Measurements from ENCODE around the gene VPS13C.

Gene VPS13C

DNA sequence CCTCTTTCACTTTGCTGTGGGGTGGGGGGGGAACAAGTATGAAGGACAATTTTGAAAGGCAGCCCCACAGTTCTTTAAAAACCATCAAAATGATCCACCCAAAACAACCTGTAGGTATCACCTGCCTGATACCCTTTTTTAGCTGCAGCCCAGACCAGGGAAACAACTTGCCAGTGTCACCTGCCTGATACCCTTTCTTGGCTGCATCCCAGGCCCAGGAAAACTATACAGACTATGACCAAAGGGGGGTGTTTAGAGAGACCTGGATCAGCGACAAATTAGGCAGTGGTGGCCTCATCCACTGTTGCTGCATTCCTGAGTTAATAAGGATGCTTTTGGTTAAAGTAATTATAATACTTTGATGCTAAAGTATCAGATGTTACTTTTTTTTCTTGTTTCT, 122.0 kb downstream of the VPS13C start:
- DNase-seq (ENCODE audit: low spot score): no peak

DNA sequence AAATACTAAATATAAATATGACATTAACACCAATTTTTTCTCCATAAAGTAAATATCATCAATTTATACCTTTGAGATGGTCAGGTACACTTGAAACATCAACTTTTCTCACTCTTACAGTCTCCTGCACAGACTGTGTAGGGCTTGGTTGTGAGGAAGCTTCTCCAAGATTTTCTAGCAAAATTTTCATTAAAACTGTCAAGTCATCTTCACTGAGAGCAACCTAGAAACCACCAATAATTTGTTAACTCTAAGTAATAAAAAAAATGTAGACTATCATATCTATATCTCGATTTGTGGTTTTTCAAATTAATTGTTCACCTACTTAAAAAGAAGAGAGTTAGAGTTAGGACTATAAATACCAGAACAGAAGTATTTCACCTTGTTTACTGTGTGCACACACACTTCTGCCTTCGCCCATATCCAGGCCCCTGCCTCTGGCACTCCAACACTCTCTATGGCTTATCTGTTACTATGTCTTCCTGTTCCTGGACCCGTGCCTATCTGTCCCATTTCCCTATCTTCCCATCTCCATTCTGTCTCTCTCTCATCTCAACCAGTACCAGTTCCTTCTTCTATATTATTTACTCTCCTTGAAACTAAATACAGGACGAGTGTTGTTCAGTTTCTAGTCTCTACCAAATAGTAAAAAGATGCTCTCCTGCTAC, 123.6 kb downstream of the VPS13C start:
- no peak for DNase-seq (ENCODE audit: low spot score)

DNA sequence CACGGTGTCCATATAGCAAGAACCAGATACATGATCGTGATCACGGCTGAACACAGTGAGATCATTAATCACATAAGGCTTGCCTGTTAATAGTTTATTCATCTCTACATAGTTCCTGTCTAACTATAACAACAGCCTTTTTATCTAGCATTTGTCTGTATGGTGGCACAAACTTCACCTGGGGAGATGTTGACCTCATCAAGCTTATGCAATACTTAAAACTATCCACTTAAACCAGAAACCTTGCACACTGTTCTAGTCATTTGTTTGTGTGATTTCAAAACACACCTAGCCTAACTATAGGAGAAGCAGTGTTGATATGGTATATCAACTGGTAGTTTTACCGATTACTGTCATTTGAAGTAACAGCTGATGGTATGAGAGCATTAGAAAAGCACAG, 124.8 kb downstream of the VPS13C start:
- no peak for DNase-seq (ENCODE audit: low spot score)

DNA sequence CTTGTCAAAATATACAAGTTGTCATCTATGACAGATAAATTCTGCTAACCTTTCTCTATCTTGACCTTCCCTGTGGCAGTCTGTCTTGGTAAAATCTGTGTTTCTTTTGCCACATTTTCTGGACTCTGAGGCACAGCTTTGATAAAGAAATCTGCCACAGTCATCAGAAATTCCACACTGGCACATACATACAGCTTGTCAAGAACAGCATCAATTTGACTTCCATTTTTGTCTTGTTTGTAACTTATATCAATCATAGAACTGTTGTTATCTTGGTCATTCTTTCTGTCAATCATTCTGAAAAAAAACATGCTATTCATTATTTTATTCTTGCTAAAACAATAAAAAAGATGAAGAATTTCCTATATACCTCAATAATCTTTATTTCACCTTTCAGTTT, 130.8 kb downstream of the VPS13C start:
- DNase-seq (ENCODE audit: low spot score): no peak

- DNase-seq (ENCODE audit: low spot score): no peak
These were observed 137.1 kb downstream of the VPS13C start for GRCh38 chr15:61923173-61923572.

DNA sequence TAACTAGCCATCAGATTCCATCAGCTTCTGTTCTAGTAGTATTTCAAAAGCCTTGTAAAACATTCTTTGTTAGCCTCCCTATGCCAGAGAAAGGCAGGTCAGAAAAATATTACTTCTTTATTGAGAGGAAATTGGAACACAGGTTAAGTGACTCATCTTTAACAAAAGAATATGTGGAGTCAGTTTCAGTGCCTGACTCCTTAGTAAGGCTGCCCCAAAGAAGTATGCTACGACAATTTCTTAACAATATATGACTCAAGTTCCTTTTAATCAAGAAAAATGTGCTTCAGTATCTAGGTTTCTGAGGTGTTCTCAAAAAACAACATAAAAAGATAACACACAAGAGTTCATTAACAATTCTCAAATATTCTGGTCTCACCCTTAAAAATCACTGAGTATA, 139.2 kb downstream of the VPS13C start:
- DNase-seq (ENCODE audit: low spot score): no peak

- DNase-seq (ENCODE audit: low spot score): no peak
These were observed 142.8 kb downstream of the VPS13C start for GRCh38 chr15:61917457-61917856.

DNA sequence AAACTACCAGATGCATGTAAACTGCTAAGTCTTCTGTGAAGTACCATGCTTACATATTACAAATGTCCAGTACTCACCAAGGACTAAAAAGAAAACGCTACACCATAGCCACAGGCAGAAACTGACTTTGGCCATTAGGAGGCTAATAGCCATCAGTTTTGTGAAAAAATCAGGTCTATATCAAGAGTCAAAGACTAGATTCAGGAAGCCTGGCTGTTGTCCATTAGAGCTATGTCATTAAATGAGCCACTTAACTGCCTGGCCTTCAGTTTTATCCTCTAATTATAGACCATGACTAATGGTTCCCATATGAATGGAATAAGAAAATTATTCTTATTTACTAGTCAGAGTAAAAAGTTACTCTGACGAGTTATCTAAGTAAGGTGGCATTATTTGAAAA, 144.1 kb downstream of the VPS13C start:
- DNase-seq (ENCODE audit: low spot score): no peak

DNA sequence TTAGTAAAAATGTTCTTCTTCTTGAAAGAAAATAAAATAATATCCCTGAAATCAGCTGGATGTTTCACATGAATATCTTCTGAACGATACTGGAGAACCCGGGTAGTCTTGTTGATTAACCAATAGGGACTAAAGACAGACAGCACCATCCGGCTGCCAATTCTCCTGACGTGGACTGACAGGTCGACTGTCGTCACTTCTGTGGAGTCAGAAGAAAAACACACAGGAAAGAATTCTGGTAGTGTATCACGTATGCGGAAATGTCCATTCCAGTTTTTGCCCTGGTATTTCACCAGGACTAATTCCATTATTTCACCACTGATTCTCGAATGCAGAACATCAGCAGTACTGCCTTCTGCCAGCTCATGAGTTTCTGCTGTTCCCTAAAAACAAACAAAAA, 144.6 kb downstream of the VPS13C start:
- no peak for DNase-seq (ENCODE audit: low spot score)

DNA sequence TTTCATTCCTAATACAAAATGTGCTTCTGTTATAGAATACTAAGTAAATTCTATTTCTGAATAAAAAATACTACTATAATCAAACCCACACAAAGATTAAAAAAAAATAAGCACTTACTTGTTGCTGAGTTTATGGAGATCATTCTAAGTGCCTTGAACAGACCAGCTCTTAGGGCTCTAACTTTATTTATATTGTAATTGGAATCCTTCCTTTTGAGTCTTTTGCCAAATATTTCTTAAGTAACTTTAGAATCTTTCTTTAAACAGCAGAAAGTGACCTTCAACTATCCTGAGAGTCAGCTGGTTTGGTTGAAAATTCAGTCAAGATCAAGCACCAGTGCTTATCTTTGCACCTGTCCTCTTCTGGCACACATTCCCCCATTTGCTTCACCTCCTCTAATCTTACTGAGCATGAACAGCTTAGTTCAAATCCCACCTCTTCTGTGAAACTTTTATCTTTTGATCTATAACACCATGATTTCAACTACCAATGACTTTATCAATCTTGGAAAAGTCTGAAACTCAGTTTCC, 149.3 kb downstream of the VPS13C start:
- no peak for DNase-seq (ENCODE audit: low spot score)

DNA sequence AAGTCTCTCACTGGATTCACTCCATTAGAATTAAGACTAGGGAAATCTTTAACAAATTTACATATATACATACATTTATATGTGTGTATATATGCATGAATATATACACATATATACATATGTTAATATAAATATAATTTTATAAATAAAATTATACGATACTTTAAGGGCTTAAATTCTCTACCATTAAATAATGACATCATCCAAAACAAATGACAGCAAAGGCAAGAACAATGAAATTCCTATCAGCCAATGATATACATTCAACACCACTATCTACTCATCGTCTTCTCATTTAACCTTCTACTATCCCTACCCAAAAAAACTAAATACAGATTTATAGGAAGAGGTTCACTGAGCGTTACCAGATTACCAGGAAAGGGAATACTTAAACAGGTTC, 152.0 kb downstream of the VPS13C start:
- DNase-seq (ENCODE audit: low spot score): no peak

GRCh38 chr15:61907753-61908086, 152.5 kb downstream of the VPS13C start:
- no peak for DNase-seq (ENCODE audit: low spot score)

DNA sequence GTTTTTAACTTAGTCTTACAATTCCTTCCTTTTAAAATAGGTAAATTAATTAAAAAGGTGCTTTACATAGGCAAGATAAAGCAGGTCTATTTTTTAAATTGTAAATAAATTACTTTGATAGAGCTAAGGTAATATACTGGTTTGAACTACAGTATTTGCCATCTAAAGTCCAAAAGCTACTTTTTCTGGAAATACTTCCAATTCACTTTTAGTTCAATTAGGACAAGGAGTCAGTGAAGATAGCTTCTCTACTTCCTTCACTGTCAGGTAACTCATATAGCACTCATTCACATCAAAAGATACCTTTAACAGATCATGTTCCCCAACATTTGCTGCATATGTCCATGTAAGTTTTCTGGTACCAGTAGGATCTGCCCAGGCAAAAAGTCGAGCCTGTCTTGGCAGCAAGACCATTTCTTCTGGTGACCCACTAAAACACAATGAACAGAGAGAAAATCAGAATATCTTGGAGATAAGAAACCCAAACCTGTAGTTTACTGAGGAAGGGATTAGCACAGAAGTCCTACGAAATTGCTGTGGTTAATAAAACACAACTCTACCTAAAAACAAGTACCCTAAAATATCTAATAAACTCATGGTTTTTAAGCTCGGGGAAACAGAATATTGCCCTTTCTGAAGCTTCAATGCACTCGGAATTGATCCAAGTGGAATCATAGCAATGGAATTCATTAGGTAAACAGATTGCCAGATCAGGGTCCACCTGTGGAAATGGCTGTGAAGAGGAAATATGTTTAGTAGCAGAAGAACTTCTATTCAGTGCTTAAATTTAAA, 153.1 kb downstream of the VPS13C start:
- DNase-seq (ENCODE audit: low spot score): no peak

DNA sequence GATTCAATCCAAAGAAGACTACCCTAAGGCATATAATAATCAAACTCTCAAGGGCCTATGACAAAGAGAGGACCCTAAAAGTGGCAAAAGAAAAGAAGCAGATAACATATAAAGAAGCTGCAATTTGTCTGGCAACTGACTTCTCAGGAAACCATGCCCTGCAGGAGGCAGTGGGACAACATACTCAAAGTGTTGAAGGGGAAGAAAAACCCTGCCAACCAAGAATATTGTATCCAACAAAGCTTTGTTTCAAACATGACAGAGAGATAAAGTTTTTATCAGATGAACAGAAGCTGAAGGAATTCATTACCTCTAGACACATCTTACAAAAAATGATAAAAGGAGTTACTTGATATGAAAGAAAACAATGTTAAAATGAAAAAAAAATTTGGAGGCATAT, 167.1 kb downstream of the VPS13C start:
- DNase-seq (ENCODE audit: low spot score): no peak

- no peak for DNase-seq (ENCODE audit: low spot score)
These were observed 168.1 kb downstream of the VPS13C start for GRCh38 chr15:61892140-61892539.

DNA sequence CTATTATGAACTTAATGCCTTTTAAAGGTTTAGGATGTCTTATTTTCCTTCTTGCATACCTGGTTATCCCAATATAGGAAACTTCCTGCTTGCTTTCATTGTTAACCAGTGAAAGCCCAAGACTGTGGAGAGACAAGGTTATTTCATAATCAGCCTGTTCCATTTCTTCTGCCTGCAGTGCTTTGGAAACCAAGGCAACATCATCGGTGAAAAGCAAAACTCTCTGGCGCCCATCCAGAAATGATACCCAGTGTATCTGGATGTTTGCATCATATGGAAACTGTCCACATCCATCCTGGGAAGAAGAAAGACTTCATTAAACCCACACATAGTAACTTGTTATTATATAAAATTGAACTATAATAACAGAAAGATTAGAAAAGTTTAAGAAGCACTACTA, 170.1 kb downstream of the VPS13C start:
- DNase-seq (ENCODE audit: low spot score): no peak

GRCh38 chr15:61889706-61890105, 170.5 kb downstream of the VPS13C start:
- peak; percentile 54 for DNase-seq (ENCODE audit: low spot score)

- peak; percentile 37 for DNase-seq (ENCODE audit: low spot score)
These were observed 172.0 kb downstream of the VPS13C start for GRCh38 chr15:61888074-61888780.

GRCh38 chr15:61880084-61880483, 180.2 kb downstream of the VPS13C start:
- DNase-seq (ENCODE audit: low spot score): no peak

GRCh38 chr15:61879219-61879618, 181.0 kb downstream of the VPS13C start:
- DNase-seq (ENCODE audit: low spot score): no peak

GRCh38 chr15:61871926-61872522, 188.2 kb downstream of the VPS13C start:
- DNase-seq (ENCODE audit: low spot score): peak; percentile 51

DNA sequence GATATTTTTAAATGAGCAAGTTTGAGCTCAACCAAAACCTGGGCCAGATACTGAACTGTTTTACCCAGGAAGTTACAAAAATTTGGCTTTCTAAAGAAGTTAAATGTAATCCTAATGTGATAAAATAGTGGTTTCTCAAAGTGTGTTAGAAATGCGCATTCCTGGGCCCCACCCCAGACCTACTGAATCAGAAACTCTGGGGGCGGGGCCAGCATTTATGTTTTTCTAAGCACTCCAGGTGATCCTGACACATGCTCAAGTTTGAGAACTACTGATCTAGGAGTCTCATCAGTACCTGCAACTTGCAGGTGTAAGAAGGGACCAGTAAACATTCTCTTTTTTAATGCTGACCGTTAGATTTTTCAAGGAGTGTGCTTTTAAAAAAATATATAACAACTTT, 190.6 kb downstream of the VPS13C start:
- DNase-seq (ENCODE audit: low spot score): no peak

- DNase-seq (ENCODE audit: low spot score): no peak
These were observed 198.3 kb downstream of the VPS13C start for GRCh38 chr15:61861962-61862361.

All from pons (tissue), 1 donor.